Activated CD4-positive, alpha-beta T cell treated with anti-CD3 and anti-CD28 coated beads, Interleukin-2, Interleukin-6, amounts not matched to agents 100 ng/mL and 50 ng/mL, durations not matched to agents 16 hours and 8 hours (primary cell): ENCODE data around the gene USE1.
"Not testable (repeated sequence)": the region's sequence is repeated elsewhere in the genome, so short reads cannot be mapped to it uniquely, and the experiment has no call there.

Experiments
- DNase-seq: peaks from one replicate; pipeline ENCODE4 v3.0.0-alpha.2; 2020

USE1 gene, protein sequence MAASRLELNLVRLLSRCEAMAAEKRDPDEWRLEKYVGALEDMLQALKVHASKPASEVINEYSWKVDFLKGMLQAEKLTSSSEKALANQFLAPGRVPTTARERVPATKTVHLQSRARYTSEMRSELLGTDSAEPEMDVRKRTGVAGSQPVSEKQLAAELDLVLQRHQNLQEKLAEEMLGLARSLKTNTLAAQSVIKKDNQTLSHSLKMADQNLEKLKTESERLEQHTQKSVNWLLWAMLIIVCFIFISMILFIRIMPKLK

DNA sequence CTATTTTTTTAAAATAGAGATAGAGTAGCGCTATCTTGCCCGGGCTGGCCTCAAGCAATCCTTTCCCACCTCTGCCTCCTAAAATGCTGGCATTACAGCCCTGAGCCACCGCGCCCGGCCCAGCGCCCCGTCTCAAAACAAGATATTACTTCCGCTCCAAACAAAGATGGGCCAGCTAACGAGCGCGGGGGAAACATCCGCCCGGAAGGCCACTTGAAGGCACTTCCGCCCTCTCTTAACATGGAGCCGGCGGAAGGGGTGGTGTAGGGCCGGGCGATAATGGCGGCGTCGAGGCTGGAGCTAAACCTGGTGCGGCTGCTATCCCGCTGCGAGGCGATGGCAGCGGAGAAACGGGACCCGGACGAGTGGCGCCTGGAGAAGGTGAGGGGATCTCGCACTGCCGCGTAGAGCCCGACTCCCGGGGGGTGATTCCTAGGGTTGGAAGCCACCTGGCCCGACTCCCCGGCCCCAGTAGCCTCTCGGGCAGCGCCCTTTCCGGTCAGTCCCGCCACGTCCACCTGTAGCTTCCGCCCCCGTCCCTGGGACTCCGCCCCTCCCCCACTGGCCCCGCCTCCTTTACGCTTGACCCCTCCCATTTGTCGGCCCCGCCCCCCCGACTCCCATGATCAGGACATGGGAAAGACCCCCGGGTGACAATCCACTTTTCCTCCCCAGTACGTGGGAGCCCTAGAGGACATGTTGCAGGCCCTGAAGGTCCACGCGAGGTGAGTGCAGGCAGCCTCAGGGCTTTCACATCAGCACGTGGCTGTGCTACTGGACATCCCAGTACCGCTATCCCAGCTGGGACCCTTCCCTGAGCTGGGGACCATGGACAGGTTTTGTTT lies at the start of gene USE1:
USE1 (plus strand) TSS at position 231 of the 845 bp plus-strand sequence; CDS start at position 280, 49 bp downstream.
- peak; percentile 93 for DNase-seq

GRCh38 chr19:17165715-17166114 lies 49.4 kb upstream of the USE1 start:
- DNase-seq = no peak

- DNase-seq = peak; percentile 14
These were observed 44.4 kb upstream of the USE1 start for GRCh38 chr19:17170538-17171297.

DNA sequence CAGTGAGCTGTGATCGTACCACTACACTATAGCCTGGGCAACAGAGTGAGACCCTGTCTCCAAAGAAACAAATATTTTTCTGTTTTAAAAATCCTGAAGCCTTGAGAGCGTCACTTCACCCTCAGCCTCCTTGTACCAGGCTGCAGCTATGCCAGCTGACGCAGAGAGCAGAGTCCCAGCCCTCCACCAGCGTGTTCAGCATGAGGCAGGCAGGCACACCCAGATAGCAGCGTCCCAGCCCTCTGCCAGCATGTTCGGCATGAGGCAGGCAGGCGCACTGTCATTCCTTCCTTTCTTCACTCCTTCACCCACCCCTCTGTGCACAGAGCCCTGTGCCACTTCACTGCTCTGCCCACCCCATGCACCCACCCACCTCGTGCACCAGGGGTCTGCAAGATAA lies 43.3 kb upstream of the USE1 start:
- DNase-seq = no peak

- no peak for DNase-seq
These were observed 42.4 kb upstream of the USE1 start for GRCh38 chr19:17172624-17173345.

- DNase-seq = no peak
These were observed 36.9 kb upstream of the USE1 start for GRCh38 chr19:17178291-17178690.

GRCh38 chr19:17180997-17181702 lies 34.0 kb upstream of the USE1 start:
- no peak for DNase-seq

- peak; percentile 31 for DNase-seq
These were observed 31.8 kb upstream of the USE1 start for GRCh38 chr19:17183271-17183761.

DNA sequence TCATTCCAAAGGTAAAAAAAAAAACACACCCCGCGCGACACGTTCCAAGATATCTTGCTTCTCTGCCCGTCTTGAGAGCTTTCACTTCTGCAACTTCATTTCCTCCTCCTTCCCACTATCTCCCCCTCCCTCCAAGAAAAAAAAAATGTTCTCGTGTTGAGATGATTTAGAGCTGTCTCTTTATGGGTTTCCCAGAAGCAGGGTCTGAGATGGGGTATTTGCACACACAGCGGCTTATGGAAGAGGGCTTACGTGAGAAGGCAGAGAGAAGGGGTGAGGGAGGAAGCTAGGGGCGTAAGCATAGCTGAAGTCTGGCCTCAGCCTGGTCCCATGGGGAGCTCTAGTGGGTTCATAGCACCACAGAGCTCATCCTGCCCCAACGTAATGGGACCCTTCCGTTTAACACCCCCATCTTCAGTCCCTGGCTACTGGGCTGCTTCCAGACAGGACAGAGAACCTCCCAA lies 31.3 kb upstream of the USE1 start:
- peak; percentile 40 for DNase-seq

DNA sequence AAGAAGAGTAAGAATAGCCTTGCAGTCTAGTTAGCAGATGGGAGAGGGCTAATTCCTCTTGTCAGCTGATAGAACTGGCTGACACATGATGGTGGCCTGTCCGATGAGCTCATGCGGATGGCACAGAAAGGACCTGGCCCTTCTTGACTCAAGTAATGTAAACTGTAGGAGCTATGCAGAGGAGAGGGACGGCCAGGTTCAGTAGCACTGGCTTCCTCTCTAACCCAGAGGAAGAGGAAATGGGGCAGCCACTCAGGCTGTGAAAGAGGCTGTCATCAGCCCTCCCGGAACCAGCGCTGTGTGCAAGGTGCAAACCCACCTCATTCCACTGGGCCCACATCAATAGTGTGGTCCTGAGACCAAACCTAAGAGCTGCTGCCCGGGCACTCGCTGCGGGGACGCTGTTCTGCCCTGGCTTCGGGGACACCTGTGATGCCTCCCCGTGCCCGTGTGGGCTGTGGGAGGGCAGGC lies 30.8 kb upstream of the USE1 start:
- peak; percentile 72 for DNase-seq

DNA sequence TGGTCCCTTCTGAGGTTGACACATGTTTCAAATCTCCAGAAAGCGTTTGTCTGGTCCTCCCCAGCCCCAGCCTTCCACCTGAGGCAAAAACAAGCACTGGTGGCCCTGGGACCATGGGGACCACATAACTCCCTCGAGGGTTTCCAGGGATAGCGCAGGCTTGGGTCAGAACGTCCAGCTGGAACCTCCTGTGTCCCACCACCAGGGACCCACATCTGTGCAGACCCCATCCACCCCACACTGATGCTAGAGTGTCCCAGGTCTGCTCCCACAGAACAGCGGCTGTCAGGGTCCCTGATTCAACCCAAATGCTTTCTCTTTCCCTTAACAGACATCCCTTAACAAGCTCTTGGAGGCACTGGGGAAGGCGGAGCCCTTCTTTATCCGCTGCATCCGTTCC lies 29.6 kb upstream of the USE1 start:
- DNase-seq = no peak

DNA sequence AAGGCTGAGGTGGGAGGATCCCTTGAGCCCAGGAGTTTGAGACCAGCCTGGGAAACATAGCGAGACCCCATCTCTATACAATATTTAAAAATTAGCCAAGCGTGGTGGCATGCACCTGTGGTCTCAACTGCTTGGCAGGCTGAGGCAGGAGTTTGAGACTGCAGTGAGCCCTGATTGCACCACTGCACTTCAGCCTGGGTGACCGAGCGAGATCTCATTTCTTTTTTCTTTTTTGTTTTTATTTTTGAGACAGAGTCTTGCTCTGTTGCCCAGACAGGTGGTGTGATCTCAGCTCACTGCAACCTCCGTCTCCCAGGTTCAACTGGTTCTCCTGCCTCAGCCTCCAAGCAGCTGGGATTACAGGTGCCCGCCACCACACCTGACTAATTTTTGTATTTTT lies 23.4 kb upstream of the USE1 start:
- DNase-seq = not testable (repeated sequence)

DNA sequence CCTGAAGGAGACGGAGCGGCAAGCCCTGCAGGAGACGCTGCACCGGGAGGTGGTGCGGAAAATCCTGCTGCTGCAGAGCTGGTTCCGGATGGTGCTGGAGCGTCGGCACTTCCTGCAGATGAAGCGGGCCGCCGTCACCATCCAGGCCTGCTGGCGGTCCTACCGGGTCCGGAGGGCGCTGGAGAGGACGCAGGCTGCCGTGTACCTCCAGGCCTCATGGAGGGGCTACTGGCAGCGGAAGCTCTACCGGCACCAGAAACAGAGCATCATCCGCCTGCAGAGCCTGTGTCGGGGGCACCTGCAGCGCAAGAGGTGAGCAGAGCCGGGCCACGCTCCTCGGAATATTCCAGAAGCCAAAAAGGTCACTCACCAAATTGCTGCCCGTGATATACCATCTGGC lies 22.4 kb upstream of the USE1 start:
- DNase-seq = no peak

- DNase-seq = no peak
These were observed 20.5 kb upstream of the USE1 start for GRCh38 chr19:17194608-17195007.

GRCh38 chr19:17195106-17195505 lies 20.1 kb upstream of the USE1 start:
- DNase-seq = no peak

DNA sequence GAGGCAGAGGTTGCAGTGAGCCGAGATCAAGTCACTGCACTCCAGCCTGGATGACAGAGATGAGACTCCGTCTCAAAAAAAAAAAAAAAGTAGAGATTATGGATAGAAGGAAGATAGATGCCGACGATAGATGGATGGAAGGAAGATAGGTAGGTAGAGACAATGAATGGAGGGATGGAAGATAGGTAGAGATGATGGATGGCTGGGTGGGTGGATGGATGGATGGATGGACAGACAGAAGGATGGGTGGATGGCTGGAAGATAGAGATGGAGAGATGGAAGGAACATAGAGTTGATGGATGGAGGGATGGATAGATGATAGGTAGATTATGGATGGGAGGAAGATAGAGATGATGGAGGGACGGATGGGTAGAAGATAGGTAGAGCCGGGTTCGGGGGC lies 18.5 kb upstream of the USE1 start:
- DNase-seq = no peak

DNA sequence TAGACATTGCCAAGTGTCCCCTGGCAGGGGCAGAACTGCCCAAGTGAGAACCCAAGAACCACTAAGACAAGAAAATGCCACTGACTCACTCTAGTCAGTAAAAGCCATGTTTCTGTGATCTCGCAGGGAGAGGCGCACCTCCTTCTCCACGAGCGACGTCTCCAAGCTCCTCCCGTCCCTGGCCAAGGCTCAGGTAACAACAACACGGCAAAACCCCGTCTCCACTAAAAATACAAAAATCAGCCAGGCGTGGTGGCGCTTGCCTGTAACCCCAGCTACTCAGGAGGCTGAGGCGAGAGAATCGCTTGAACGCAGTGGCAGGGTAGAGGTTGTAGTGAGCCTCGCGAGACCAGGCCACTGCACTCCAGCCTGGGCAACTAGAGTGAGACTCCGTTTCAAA lies 17.5 kb upstream of the USE1 start:
- no peak for DNase-seq

DNA sequence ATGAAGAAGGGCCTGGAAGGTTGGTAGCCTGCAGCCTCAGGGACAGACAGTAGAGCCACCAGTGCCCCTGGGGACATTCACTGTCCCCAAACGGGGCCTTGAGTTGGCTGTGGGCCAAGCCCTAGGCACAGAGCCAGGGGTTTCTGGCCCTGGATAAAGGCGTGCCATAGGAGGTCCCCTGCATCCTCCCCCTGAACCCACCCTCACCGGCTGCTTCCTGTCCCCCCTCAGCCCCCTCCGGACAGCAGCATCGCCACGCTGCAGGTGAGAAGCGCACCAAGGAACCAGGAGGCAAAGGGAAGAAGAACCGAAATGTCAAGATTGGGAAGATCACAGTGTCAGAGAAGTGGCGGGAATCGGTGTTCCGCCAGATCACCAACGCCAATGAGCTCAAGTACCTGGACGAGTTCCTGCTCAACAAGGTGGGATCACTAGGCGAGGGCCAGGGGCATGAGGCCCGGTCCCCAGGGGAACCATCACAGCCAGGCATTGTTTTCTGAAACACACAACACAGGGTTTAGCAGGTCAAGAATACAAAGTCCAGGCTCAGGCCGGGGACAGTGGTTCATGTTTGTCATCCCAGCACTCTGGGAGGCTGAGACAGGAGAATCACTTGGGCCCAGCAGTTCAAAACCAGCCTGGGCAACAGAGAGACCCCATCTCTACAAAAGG lies 14.6 kb upstream of the USE1 start:
- no peak for DNase-seq

- peak; percentile 33 for DNase-seq
These were observed 12.9 kb upstream of the USE1 start for GRCh38 chr19:17202249-17202648.

GRCh38 chr19:17202713-17203112 lies 12.4 kb upstream of the USE1 start:
- no peak for DNase-seq
